GM21723 (cell line): Measurements from ENCODE around the gene OR2H1.
"Not testable (repeated sequence)": the region's sequence is repeated elsewhere in the genome, so short reads cannot be mapped to it uniquely, and the experiment has no call there.

ENCODE experiments used
- ATAC-seq: cut with Tn5 transposase; IDR thresholded peaks from one replicate; pipeline ENCODE4 v1.9.1; 2021; ENCODE audit warnings: mild to moderate bottlenecking, moderate library complexity; ENCODE audit not compliant: unreplicated experiment

OR2H1 gene

GRCh38 chr6:29456971-29457370 lies at the start of gene OR2H1, which contains the start of gene OR11A1:
Gene OR2H1 (plus strand): TSS chr6:29457155. CDS start chr6:29461770, 4,615 bp downstream.
Gene OR11A1 (minus strand): TSS chr6:29457071. CDS start chr6:29427641, 29,430 bp downstream.
- no peak for ATAC-seq

- ATAC-seq: no peak
Observed at GRCh38 chr6:29414588-29414987, 42.4 kb upstream of the OR2H1 start, which contains the start of gene OR12D1. Gene OR12D1 (plus strand): TSS chr6:29414928.

GRCh38 chr6:29419516-29419915 lies 37.4 kb upstream of the OR2H1 start:
- ATAC-seq: no peak

DNA sequence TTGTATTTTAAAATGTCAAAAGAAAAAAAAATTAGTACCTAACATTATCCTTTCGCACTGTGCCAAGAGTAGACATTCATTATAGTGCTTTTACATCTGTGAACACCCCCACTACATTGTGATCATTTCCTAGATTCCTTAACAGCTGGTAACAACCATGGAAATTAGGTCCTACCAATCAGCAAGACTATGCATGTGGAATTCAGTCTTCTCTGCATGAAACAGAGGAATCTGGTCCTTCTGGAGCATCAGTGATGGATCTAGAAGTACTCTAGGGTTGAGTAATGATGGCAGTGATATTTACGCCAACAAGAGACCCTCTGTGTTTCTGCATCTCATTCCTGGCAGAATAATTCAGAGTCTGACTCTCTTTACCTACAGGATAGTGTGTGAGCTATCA lies 32.8 kb upstream of the OR2H1 start:
- ATAC-seq: no peak

DNA sequence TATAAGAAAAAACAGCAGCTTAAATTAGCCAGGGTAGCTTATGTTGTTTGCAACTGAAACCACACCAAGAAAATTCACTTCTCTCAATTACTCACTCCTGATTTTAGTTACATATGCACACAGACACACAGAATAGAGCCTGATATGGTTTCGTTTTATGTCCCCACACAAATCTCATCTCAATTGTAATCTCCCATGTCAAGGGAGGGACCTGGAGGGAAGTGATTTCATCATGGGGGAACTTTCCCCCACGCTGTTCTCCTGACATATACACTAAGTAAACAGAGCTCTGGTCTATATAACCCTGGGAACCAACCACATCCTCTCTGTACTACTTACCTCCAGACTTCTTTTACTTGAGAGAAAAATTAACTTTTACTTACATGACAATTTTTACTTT lies 32.4 kb upstream of the OR2H1 start:
- ATAC-seq: no peak

DNA sequence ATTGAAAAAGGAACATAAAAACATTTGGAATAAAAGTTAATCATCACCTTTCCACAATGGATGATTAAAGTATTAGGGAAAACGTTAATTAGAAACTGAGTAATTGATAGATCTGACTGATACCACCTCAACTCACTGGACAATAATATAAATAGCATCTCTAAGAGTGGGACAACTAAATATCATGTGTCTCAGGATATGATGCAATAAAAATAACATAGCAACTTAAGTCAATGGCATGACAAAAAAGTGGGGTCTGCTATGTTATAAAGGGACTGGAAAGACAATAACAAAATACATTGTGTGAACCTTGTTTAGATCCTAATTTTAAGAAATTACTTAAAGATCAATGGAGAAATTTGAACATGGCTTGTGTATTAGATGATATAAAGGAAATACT lies 31.9 kb upstream of the OR2H1 start:
- ATAC-seq: no peak

DNA sequence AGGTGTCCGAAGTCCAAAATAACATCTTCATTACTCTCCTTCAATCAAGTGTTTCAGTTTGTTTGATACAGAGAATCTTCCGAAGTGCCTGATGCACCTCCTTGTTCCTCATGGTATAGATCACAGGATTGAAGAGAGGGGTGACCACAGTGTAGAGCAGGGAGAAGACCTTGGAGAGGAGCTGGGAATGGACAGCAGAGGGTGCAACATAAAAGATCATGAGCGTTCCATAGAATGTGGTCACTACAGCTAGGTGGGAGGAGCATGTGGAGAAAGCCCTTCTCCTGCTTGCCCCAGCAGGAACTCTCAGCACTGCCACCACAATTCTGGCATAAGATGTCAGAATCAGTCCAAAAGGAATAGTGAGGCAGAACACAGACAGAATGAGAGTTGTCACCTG lies 30.3 kb upstream of the OR2H1 start:
- ATAC-seq: no peak

DNA sequence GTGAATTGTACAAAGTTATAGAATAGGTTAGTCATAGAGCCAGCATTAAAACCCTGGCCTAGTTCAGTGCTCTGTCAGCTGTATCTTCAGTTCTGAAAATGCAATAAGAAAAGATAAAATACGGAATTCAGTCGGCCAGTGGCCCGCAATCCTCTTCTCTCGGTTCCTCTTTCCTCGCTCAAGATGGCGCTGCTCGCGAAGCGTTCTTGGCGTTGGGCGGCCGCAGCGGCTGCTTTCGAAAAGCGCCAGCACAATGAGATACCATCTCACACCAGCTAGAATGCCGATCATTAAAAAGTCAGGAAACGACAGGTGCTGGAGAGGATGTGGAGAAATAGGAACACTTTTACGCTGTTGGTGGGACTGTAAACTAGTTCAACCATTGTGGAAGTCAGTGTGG lies 20.2 kb upstream of the OR2H1 start:
- not testable (repeated sequence) for ATAC-seq

DNA sequence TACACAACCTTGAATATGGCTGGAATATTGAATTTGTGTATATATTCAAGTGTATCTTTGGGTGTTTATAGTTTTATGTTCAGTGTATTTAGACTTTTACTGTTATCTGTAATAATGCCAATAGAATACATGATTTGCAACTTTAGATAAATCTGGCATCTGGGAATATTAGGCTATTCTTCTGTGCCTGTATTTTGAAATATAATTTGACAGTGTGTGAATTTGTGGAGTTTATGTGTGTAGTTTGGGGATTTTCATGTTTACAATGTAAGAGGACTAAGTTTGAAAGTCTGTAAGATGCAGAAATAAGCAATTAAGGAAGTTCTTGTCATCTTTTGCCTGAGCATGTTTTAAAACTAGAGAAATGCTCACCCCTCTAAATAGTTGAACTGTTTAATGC lies 17.9 kb upstream of the OR2H1 start, which contains the start of gene OR10C1:
OR10C1 (plus strand) TSS at position 301 of the 400 bp plus-strand sequence. CDS start 710 bp downstream, outside the sequence.
- no peak for ATAC-seq

- no peak for ATAC-seq
Observed at GRCh38 chr6:29442719-29443118, 14.2 kb upstream of the OR2H1 start.

GRCh38 chr6:29444031-29444430 lies 12.9 kb upstream of the OR2H1 start:
- not testable (repeated sequence) for ATAC-seq

GRCh38 chr6:29447670-29448069 lies 9.3 kb upstream of the OR2H1 start:
- ATAC-seq: no peak

DNA sequence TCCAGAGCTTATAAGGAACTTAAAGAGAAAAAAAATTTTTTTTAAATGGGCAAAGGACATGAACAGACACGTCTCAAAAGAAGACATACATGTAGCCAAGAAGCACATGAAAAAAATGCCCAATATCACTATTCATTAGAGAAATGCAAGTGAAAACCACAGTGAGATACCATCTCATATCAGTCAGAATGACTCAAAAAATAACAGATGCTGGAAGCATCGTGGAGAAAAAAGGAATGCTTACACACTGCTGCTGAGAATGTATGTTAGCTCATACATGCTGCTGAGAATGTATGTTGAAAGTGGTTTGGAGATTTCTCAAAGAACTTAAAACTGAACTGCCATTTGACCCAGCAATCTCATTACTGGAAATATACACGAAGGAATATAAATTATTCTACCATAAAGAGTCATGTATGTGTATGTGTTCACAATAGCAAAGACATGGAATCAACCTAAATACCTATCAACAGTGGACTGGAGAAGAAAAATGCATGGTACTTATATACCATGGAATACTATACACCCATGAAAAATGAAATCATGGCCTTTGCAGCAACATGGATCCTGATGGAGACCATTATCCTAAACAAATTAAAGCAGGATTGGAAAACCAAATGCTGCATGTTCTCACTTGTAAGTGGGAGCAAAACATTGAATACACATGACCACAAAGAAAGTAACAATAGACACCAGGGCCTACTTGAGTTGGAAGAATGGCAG lies 5.3 kb upstream of the OR2H1 start:
- no peak for ATAC-seq

GRCh38 chr6:29461021-29461814 lies 4.3 kb downstream of the OR2H1 start:
- no peak for ATAC-seq

DNA sequence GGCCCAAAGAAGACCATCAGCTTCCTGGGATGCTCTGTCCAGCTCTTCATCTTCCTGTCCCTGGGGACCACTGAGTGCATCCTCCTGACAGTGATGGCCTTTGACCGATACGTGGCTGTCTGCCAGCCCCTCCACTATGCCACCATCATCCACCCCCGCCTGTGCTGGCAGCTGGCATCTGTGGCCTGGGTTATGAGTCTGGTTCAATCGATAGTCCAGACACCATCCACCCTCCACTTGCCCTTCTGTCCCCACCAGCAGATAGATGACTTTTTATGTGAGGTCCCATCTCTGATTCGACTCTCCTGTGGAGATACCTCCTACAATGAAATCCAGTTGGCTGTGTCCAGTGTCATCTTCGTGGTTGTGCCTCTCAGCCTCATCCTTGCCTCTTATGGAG lies 5.1 kb downstream of the OR2H1 start:
- ATAC-seq: no peak

DNA sequence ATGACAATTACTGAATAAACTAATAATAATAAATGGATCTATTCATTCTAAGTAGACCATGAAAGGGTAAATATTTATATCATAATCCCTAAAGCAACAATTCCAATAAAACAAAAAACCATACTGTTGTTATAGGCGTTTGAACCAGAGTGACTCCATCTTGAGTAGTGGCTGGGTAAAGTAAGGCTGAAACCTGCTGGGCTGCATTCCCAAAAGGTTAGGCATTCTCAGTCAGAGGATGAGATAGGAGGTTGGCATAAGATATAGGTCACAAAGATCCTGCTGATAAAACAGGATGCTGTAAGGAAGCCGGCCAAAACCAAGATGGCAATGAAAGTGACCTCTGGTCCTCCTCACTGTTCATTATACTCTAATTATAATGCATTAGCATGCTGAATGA lies 8.3 kb downstream of the OR2H1 start:
- no peak for ATAC-seq

- no peak for ATAC-seq
Observed at GRCh38 chr6:29465801-29466200, 8.8 kb downstream of the OR2H1 start.

DNA sequence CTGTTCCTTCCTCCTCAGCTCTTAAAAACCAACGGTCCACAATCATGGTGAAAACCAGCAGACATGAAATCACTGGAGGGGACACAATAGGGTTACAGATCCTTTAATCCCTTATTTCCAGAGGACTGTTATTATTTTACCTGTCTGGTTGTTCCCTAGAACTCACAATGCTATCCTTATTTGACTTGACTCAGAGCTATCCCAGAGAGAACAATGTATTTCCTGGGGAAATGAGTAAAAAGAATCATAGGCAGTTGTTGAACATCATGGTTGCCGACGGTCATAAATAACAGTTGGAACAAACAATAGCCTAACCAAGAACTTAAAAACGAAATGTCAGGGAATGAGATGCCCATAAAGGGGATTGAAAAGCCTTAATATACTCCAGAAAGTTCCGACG lies 9.3 kb downstream of the OR2H1 start:
- no peak for ATAC-seq

GRCh38 chr6:29474996-29475395 lies 18.0 kb downstream of the OR2H1 start:
- ATAC-seq: no peak

GRCh38 chr6:29477923-29478450 lies 21.0 kb downstream of the OR2H1 start:
- no peak for ATAC-seq

- no peak for ATAC-seq
Observed at GRCh38 chr6:29478740-29479139, 21.8 kb downstream of the OR2H1 start.

DNA sequence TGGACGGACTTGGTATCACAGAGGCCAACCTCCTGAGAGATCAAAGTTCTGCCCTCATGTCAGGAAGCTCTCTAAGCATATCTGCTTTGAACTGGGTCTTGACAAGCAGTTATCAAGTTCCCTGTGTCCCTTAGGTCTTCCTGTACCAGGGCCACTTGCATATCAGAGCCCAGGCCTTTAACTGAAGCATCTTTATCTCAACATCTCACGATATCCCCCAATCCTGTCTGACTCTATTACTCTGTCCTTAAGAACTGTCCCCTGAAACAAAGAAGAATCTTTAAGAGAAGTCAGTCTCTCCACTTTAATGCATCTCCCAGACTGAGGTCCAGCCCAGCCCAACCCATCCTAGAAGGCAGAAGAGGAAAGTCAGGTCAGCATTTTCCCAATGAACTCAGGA lies 22.6 kb downstream of the OR2H1 start:
- no peak for ATAC-seq
